CD4-positive, alpha-beta T cell (primary cell): ENCODE measurements around the gene ACAP2. TPM values are rescaled to one million over a fixed set of nuclear protein-coding genes. Genes with fewer than 3 reads are reported as not detected.

Source experiments
- ATAC-seq: fragments of 200-7000 bp; cut with Tn5 transposase; one replicate; pipeline ENCODE4 v1.10.0; 2022; ENCODE audit warnings: mild to moderate bottlenecking; ENCODE audit not compliant: poor library complexity
- CTCF ChIA-PET: fragments of 350-600 bp; sonication (Branson Sonifier 250); formaldehyde crosslinking; loops from one replicate; lab custom pipeline; 2021; ENCODE audit warnings: antibody characterized with exemption, inconsistent platforms; lab: Charles Lee
- POLR2A ChIA-PET: fragments of 350-600 bp; sonication (Branson Sonifier 250); formaldehyde crosslinking; loops from one replicate; lab custom pipeline; 2021; ENCODE audit warnings: antibody characterized with exemption, inconsistent platforms; lab: Charles Lee
- DNase-seq, 14 experiments: peaks; one replicate each; pipeline ENCODE4 v3.0.0-alpha.2; 2013 to 2020; ENCODE audit warnings: mixed read lengths in 2 of 14
- H3K27ac ChIP-seq, 2 donors: one replicate each; pipeline versions ENCODE4 v1.5.1 to v1.7.0; 2013; ENCODE audit warnings: low read length in 2 of 2, low read depth in 1 of 2, mild to moderate bottlenecking in 1 of 2
- H3K27me3 ChIP-seq, 2 experiments: 1 replicate in 1 of 2; 2 replicates in 1 of 2; pipeline versions ENCODE4 v1.6.1 to v1.7.0; 2013; ENCODE audit warnings: low read length in 2 of 2, control low read depth in 1 of 2, mild to moderate bottlenecking in 1 of 2, moderate library complexity in 1 of 2; ENCODE audit not compliant: insufficient read depth in 2 of 2, control insufficient read depth in 1 of 2
- H3K36me3 ChIP-seq: one replicate; pipeline ENCODE4 v1.6.1; 2013; ENCODE audit warnings: low read length, control low read depth; ENCODE audit not compliant: insufficient read depth
- H3K4me1 ChIP-seq: one replicate; pipeline ENCODE4 v1.6.1; 2013; ENCODE audit warnings: low read length, control low read depth; ENCODE audit not compliant: insufficient read depth
- H3K4me3 ChIP-seq: one replicate; pipeline ENCODE4 v1.5.1; 2013; ENCODE audit warnings: mild to moderate bottlenecking, low read length, moderate library complexity
- H3K9me3 ChIP-seq, 2 experiments: 1 replicate in 1 of 2; 2 replicates in 1 of 2; pipeline versions ENCODE4 v1.6.1 to v1.7.0; 2013; ENCODE audit warnings: low read length in 2 of 2, mild to moderate bottlenecking in 2 of 2, control low read depth in 1 of 2, moderate library complexity in 1 of 2; ENCODE audit not compliant: control insufficient read depth in 1 of 2, insufficient read depth in 1 of 2
- H3K27ac Mint-ChIP-seq: one replicate; pipeline ENCODE4 v1.8.0; 2020; ENCODE audit warnings: mixed read lengths
- H3K27me3 Mint-ChIP-seq: one replicate; pipeline ENCODE4 v1.8.0; 2021; ENCODE audit warnings: mixed read lengths
- H3K36me3 Mint-ChIP-seq: one replicate; pipeline ENCODE4 v1.8.0; 2021; ENCODE audit warnings: low read depth, mixed read lengths
- H3K4me1 Mint-ChIP-seq: one replicate; pipeline ENCODE4 v1.8.0; 2021; ENCODE audit warnings: low read depth, mixed read lengths
- H3K4me3 Mint-ChIP-seq: one replicate; pipeline ENCODE4 v1.8.0; 2020; ENCODE audit warnings: mild to moderate bottlenecking, mixed read lengths
- H3K9me3 Mint-ChIP-seq: one replicate; pipeline ENCODE4 v1.8.0; 2020; ENCODE audit warnings: mixed read lengths
- CTCF ChIP-seq: fragments of 200-600 bp; IDR thresholded peaks from one replicate; pipeline ENCODE4 v1.8.0; 2022; ENCODE audit warnings: antibody characterized with exemption, mild to moderate bottlenecking
- intact Hi-C, 2 experiments: fragments of 100-400 bp; cut with DNase I in 1 of 2; cut with micrococcal nuclease in 1 of 2; formaldehyde crosslinking; loops; one replicate each; pipeline versions ENCODE4 v1.15.1 to v1.9.0; 2023 to 2025; cut with DNase I, micrococcal nuclease
- total RNA-seq, 174 experiments: library from RNA in 2 of 174; stranded (reverse) in 2 of 174; gene quantifications; one replicate each; pipeline ENCODE4 v1.2.3 and lab custom pipeline; 2021 to 2026

ACAP2 gene
- total RNA-seq, 2 experiments from 2014 or later, result 50.7 to 51.4 TPM

- Mint-ChIP-seq H3K4me1 (peaks cover 31% of the 10 kb centered on the region), H3K4me3 (no peak overlapping the region), H3K27me3 (no peaks in the 10 kb centered on the region), H3K9me3 (no peaks in the 10 kb centered on the region), H3K36me3 (no peaks in the 10 kb centered on the region), H3K27ac (peak overlapping the region; percentile 75)
- ATAC-seq (no peak), DNase-seq (peak in 2 of 14 experiments; percentile 0 to 17)
- Histone ChIP-seq H3K27ac (peak overlapping the region in 1 of 2 donors; percentile 2), H3K4me3 (no peak overlapping the region), H3K36me3 (no peaks in the 10 kb centered on the region), H3K9me3 (peaks cover 0 to 3% of the 10 kb centered on the region in 2 experiments), H3K4me1 (peaks cover 17% of the 10 kb centered on the region), H3K27me3 (no peaks in the 10 kb centered on the region)
- POLR2A ChIA-PET, result interaction anchor here (1.2 kb wide), 1 partner anchor 13 kb away, joined by 11 read pairs; the partner anchor contains the start of gene ACAP2
- CTCF ChIA-PET, result no interaction called here
- TF ChIP-seq CTCF, result no peak
- intact Hi-C loops, result loop anchor here in 1 of 2 experiments (5.0 kb wide), 1 partner anchor 58 kb away; no protein-coding TSS in a partner anchor
Observed at GRCh38 chr3:195455789-195456188, 13.0 kb upstream of the ACAP2 start.

GRCh38 chr3:195453236-195453635 is 10.4 kb upstream of the ACAP2 start:
- Histone ChIP-seq H3K27me3 (no peaks in the 10 kb centered on the region), H3K36me3 (no peaks in the 10 kb centered on the region), H3K27ac (no peak overlapping the region), H3K4me3 (no peak overlapping the region), H3K9me3 (peaks cover 0 to 3% of the 10 kb centered on the region in 2 experiments), H3K4me1 (peaks cover 15% of the 10 kb centered on the region)
- Mint-ChIP-seq H3K9me3 (no peaks in the 10 kb centered on the region), H3K27me3 (no peaks in the 10 kb centered on the region), H3K4me1 (peaks cover 18% of the 10 kb centered on the region), H3K36me3 (no peaks in the 10 kb centered on the region), H3K27ac (no peak overlapping the region), H3K4me3 (no peak overlapping the region)
- ATAC-seq (no peak), DNase-seq (peak in 1 of 14 experiments; percentile 5)
- no peak for TF ChIP-seq CTCF
- CTCF ChIA-PET, result no interaction called here
- POLR2A ChIA-PET, result no interaction called here
- intact Hi-C loops, result no loop called here

GRCh38 chr3:195451373-195452015 is 8.7 kb upstream of the ACAP2 start:
- Histone ChIP-seq H3K9me3 (peaks cover 0 to 3% of the 10 kb centered on the region in 2 experiments), H3K4me3 (no peak overlapping the region), H3K36me3 (no peaks in the 10 kb centered on the region), H3K27me3 (no peaks in the 10 kb centered on the region), H3K27ac (no peak overlapping the region), H3K4me1 (peaks cover 7% of the 10 kb centered on the region)
- CTCF ChIA-PET, result no interaction called here
- no peak overlapping the region for H3K4me3 Mint-ChIP-seq
- intact Hi-C loops, result no loop called here
- H3K4me1 Mint-ChIP-seq, result peaks cover 14% of the 10 kb centered on the region
- no peaks in the 10 kb centered on the region for H3K36me3 Mint-ChIP-seq
- DNase-seq (no peak), ATAC-seq (no peak)
- no peaks in the 10 kb centered on the region for H3K27me3 Mint-ChIP-seq
- TF ChIP-seq CTCF, result no peak
- POLR2A ChIA-PET, result interaction anchor here (0.6 kb wide), 1 partner anchor 676 kb away, joined by 3 read pairs; no protein-coding TSS in a partner anchor
- H3K9me3 Mint-ChIP-seq, result no peaks in the 10 kb centered on the region
- no peak overlapping the region for H3K27ac Mint-ChIP-seq
